ENCODE results near the gene BOLA3. TPM values are rescaled to one million over a fixed set of nuclear protein-coding genes. Genes with fewer than 3 reads are reported as not detected.

BOLA3 gene
- total and polyA plus RNA-seq, 10 of the 15 experiments (the other 5 are each of a cell fraction or from before 2014, with no cell fraction given): 62.6 to 300 (median 134) TPM

DNA sequence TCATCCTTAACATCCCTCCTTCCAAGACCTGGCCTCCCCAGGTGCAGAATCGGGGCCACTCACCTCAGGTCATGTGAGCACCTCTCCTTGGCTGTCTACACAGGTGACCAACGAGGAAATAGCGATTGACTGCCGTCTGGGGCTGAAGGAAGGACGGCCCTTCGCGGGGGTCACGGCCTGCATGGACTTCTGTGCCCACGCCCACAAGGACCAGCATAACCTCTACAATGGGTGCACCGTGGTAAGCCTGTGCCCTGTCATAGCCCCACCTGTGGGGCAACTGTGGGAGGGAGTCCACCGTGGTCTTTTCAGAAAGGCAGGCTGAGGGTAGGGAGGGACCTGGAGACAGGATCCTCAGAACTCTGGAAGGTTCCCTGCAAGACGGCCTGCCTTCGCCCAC, 54.3 kb downstream of the BOLA3 start:
- BruUV-seq (replicated peaks): no TSS peak
- DNase-seq (ENCODE audit: low read depth, low spot score) (no peak), ATAC-seq (no peak), FAIRE-seq (no peak)
- Histone ChIP-seq H4K20me1 (ENCODE audit: control insufficient read depth, insufficient read depth) (no peaks in the 10 kb centered on the region), H3K4me1 (ENCODE audit: control insufficient read depth, insufficient read depth, low read length) (no peaks in the 10 kb centered on the region), H3K79me2 (ENCODE audit: control insufficient read depth, insufficient read depth, low read length) (no peaks in the 10 kb centered on the region), H3K27ac (ENCODE audit: control insufficient read depth, insufficient read depth) (no peak overlapping the region), H2AFZ (ENCODE audit: control insufficient read depth, low read depth, low read length) (no peak overlapping the region), H3K4me2 (ENCODE audit: control insufficient read depth, insufficient read depth) (no peak overlapping the region), H3K4me3 (no peak overlapping the region), H3K9ac (ENCODE audit: control insufficient read depth, insufficient read depth, low read length) (no peak overlapping the region), H3K27me3 (replicated peaks in 1 of 2; ENCODE audit: control insufficient read depth in 2 of 2, insufficient read depth in 2 of 2, low read length in 1 of 2) (no peaks in the 10 kb centered on the region), H3K9me3 (replicated peaks; ENCODE audit: control insufficient read depth, insufficient read depth, low read length) (no peaks in the 10 kb centered on the region), H3K36me3 (ENCODE audit: control insufficient read depth in 2 of 2, insufficient read depth in 2 of 2, low read length in 1 of 2) (peaks cover 33 to 44% of the 10 kb centered on the region in 2 experiments)
- ChIA-PET RAD21 (ENCODE audit: unreplicated experiment) (no interaction called here), CTCF (no interaction called here), SMC1A (ENCODE audit: uncharacterized antibody, unreplicated experiment) (no interaction called here), POLR2A (no interaction called here)
- TF ChIP-seq SUPT20H (IDR thresholded peaks at IDR 0.05; ENCODE audit: borderline replicate concordance, control insufficient read depth, low read depth, low read length) (no peak), SRF (IDR thresholded peaks at IDR 0.05; ENCODE audit: low read depth in 2 of 2, low read length in 2 of 2) (no peak), IRF4 (IDR thresholded peaks at IDR 0.05; ENCODE audit: low read depth, low read length) (no peak), NBN (IDR thresholded peaks at IDR 0.05) (no peak), CREB1 (IDR thresholded peaks at IDR 0.05; ENCODE audit: low read depth) (no peak), LARP7 (IDR thresholded peaks at IDR 0.05) (no peak), CREM (IDR thresholded peaks at IDR 0.05; ENCODE audit: low read depth) (no peak), KLF5 (IDR thresholded peaks at IDR 0.05; ENCODE audit: partially characterized antibody) (no peak)
- TF ChIP-seq, protein P1, sequence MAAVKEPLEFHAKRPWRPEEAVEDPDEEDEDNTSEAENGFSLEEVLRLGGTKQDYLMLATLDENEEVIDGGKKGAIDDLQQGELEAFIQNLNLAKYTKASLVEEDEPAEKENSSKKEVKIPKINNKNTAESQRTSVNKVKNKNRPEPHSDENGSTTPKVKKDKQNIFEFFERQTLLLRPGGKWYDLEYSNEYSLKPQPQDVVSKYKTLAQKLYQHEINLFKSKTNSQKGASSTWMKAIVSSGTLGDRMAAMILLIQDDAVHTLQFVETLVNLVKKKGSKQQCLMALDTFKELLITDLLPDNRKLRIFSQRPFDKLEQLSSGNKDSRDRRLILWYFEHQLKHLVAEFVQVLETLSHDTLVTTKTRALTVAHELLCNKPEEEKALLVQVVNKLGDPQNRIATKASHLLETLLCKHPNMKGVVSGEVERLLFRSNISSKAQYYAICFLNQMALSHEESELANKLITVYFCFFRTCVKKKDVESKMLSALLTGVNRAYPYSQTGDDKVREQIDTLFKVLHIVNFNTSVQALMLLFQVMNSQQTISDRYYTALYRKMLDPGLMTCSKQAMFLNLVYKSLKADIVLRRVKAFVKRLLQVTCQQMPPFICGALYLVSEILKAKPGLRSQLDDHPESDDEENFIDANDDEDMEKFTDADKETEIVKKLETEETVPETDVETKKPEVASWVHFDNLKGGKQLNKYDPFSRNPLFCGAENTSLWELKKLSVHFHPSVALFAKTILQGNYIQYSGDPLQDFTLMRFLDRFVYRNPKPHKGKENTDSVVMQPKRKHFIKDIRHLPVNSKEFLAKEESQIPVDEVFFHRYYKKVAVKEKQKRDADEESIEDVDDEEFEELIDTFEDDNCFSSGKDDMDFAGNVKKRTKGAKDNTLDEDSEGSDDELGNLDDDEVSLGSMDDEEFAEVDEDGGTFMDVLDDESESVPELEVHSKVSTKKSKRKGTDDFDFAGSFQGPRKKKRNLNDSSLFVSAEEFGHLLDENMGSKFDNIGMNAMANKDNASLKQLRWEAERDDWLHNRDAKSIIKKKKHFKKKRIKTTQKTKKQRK (IDR thresholded peaks at IDR 0.05; ENCODE audit: low read depth, low read length): no peak
- TF ChIP-seq, protein P2, sequence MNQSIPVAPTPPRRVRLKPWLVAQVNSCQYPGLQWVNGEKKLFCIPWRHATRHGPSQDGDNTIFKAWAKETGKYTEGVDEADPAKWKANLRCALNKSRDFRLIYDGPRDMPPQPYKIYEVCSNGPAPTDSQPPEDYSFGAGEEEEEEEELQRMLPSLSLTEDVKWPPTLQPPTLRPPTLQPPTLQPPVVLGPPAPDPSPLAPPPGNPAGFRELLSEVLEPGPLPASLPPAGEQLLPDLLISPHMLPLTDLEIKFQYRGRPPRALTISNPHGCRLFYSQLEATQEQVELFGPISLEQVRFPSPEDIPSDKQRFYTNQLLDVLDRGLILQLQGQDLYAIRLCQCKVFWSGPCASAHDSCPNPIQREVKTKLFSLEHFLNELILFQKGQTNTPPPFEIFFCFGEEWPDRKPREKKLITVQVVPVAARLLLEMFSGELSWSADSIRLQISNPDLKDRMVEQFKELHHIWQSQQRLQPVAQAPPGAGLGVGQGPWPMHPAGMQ (IDR thresholded peaks at IDR 0.05; ENCODE audit: borderline replicate concordance): no peak
- intact Hi-C loops (cut with micrococcal nuclease; ENCODE audit: unreplicated experiment) (no loop called here), in situ Hi-C loops (cut with MboI) (no loop called here)
- WGBS (ENCODE audit: insufficient coverage, insufficient replicate concordance, low lambda C conversion rate, missing lambda C conversion rate): 85% methylated on average over 13 of the region's 13 CpGs
